Suprapubic skin (tissue), 4 donors: Measurements from ENCODE around the gene FTSJ3. TPM values are rescaled to one million over a fixed set of nuclear protein-coding genes. Genes with fewer than 3 reads are reported as not detected.

ENCODE experiments used
- DNase-seq, 2 donors: peaks; one replicate each; pipeline ENCODE4 v3.0.0-alpha.2; 2019; ENCODE audit warnings: low spot score in 2 of 2
- H3K27ac ChIP-seq: fragments of 200-600 bp; sonication (generic); one replicate; pipeline ENCODE4 v1.5.1; 2019
- H3K27me3 ChIP-seq: fragments of 200-600 bp; sonication (generic); one replicate; pipeline ENCODE4 v1.5.1; 2019
- H3K36me3 ChIP-seq: fragments of 200-600 bp; sonication (generic); one replicate; pipeline ENCODE4 v1.5.1; 2019
- H3K4me1 ChIP-seq: fragments of 200-600 bp; sonication (generic); one replicate; pipeline ENCODE4 v1.5.1; 2019
- H3K4me3 ChIP-seq: fragments of 200-600 bp; sonication (generic); one replicate; pipeline ENCODE4 v1.5.1; 2019; ENCODE audit warnings: mild to moderate bottlenecking
- H3K9me3 ChIP-seq: fragments of 200-600 bp; sonication (generic); one replicate; pipeline ENCODE4 v1.5.1; 2019
- EP300 ChIP-seq: sonication (generic); formaldehyde crosslinking; IDR thresholded peaks from one replicate; pipeline ENCODE4 v1.6.1; 2017; ENCODE audit warnings: antibody characterized with exemption
- POLR2A ChIP-seq, 2 donors: fragments of 450-650 bp; IDR thresholded peaks; one replicate each; pipeline ENCODE4 v1.6.1; 2017; ENCODE audit warnings: antibody characterized with exemption in 2 of 2, mild to moderate bottlenecking in 2 of 2, moderate library complexity in 2 of 2
- POLR2AphosphoS5 ChIP-seq, 3 donors: sonication (generic); formaldehyde crosslinking; IDR thresholded peaks; one replicate each; pipeline ENCODE4 v1.6.1; 2017; ENCODE audit warnings: antibody characterized with exemption in 3 of 3
- WGBS: methylation state at CpG from one replicate; pipeline ENCODE4 v1.1.5; 2018; 5-methylcytosine and 5-hydroxymethylcytosine counted together
- total RNA-seq, 4 donors: library from RNA; depleted of rRNA; stranded (reverse); fragments of >200 nt; gene quantifications; one replicate each; pipeline ENCODE4 v1.1.0, GENCODE V29; 2016
- TF ChIP-seq, protein P1 (sequence below), 2 donors: fragments of 200-600 bp in 1 of 2; fragments of 450-650 bp in 1 of 2; sonication (generic) in 1 of 2; IDR thresholded peaks; one replicate each; pipeline ENCODE4 v1.5.1; 2016 to 2019; ENCODE audit warnings: antibody characterized with exemption in 2 of 2, mild to moderate bottlenecking in 1 of 2, moderate library complexity in 1 of 2

The FTSJ3 gene
- total RNA-seq, 4 donors from 2014 or later = 46.4 to 54.7 (median 48.4) TPM

DNA sequence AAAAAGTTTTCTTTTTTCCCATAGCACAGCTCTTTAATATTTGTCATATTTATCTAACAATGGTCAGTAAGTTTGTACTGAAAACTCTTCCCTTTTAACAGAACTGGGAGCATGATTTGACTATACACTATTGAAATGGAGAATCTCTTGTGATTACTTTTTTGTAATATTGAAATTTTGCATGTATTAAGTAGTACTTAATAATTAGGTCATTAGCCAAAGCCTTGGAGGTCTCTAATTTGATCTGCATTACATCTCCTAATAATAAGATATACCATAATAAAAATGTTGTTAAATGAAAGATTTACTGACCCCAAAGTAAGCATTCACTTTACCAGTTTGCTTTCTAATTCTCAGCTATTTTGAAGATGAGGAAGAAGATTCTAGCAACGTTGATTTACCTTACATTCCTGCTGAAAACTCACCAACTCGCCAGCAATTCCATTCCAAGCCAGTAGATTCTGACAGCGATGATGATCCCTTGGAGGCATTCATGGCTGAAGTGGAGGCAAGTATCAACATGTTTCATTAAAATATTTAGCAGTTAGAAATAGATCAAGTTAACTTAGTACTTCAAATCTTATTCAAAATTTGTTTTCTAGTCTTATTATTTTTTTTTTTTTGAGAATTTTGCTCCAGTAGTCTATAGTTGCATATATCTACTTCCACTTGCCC lies 35.3 kb downstream of the FTSJ3 start:
- no peaks in the 10 kb centered on the region for H3K9me3 ChIP-seq
- peaks cover 89% of the 10 kb centered on the region for H3K36me3 ChIP-seq
- H3K27ac ChIP-seq = no peak overlapping the region
- H3K4me3 ChIP-seq = no peak overlapping the region
- DNase-seq = no peak
- no peaks in the 10 kb centered on the region for H3K27me3 ChIP-seq
- TF ChIP-seq, protein P1, sequence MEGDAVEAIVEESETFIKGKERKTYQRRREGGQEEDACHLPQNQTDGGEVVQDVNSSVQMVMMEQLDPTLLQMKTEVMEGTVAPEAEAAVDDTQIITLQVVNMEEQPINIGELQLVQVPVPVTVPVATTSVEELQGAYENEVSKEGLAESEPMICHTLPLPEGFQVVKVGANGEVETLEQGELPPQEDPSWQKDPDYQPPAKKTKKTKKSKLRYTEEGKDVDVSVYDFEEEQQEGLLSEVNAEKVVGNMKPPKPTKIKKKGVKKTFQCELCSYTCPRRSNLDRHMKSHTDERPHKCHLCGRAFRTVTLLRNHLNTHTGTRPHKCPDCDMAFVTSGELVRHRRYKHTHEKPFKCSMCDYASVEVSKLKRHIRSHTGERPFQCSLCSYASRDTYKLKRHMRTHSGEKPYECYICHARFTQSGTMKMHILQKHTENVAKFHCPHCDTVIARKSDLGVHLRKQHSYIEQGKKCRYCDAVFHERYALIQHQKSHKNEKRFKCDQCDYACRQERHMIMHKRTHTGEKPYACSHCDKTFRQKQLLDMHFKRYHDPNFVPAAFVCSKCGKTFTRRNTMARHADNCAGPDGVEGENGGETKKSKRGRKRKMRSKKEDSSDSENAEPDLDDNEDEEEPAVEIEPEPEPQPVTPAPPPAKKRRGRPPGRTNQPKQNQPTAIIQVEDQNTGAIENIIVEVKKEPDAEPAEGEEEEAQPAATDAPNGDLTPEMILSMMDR (IDR thresholded peaks at IDR 0.05) = no peak
- TF ChIP-seq POLR2AphosphoS5 (IDR thresholded peaks at IDR 0.05) (no peak), POLR2A (IDR thresholded peaks at IDR 0.05) (no peak), EP300 (no peak)
- peaks cover 10% of the 10 kb centered on the region for H3K4me1 ChIP-seq
- 57% methylated on average over 3 of the region's 3 CpGs for WGBS

DNA sequence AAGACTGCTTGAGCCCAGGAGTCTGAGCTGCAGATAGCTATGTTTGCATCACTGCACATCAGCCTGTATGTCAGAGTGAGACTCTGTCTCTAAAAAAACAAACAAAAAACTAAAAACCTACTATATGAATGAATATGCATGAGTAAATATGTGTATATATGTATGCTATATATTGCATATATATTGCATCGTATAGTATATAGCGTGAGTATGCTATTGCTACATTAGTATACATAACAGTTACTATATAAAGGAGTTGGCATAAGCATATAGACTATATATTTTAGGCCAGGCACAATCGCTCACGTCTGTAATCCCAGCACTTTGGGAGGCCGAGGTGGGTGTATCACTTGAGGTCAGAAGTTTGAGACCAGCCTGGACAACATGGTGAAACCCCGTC lies 37.4 kb downstream of the FTSJ3 start:
- DNase-seq = no peak
- Histone ChIP-seq H3K4me3 (no peak overlapping the region), H3K27ac (no peak overlapping the region), H3K36me3 (peaks cover 73% of the 10 kb centered on the region), H3K9me3 (no peaks in the 10 kb centered on the region), H3K27me3 (no peaks in the 10 kb centered on the region), H3K4me1 (peaks cover 14% of the 10 kb centered on the region)
- TF ChIP-seq, protein P1 (IDR thresholded peaks at IDR 0.05) = no peak
- TF ChIP-seq POLR2AphosphoS5 (IDR thresholded peaks at IDR 0.05) = no peak
- TF ChIP-seq POLR2A (IDR thresholded peaks at IDR 0.05) = no peak
- no peak for TF ChIP-seq EP300
- WGBS = 94% methylated on average over 6 of the region's 6 CpGs

DNA sequence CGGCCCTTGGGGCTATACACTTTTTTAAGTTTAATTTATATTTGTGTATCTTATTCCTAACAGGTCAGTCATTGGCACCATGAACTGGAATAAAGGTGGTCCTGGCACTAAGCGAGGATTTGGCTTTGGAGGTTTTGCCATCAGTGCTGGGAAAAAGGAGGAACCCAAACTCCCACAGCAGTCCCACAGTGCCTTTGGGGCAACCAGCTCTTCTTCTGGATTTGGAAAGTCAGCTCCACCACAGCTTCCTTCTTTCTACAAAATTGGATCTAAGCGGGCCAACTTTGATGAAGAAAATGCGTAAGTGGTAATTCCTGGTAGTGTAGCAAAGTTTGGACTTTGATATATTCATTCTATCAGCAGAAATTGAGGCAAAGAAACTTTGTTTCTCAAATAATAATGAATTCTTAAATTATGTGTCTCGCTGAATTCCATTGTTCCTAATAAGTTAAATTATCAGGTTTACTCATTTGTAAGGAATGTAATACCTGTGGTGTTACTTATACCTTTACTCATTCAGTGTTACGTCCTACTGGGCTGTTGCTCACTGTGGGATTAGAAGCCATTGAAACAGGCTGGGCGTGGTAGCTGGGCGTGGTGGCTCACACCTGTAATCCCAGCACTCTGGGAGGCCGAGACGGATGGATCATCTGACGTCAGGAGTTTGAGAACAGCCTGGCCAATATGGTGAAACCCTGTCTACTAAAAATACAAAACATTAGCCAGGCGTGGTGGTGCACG lies 40.3 kb downstream of the FTSJ3 start:
- 95% methylated on average over 13 of the region's 13 CpGs for WGBS
- Histone ChIP-seq H3K27ac (no peak overlapping the region), H3K4me3 (no peak overlapping the region), H3K4me1 (peaks cover 14% of the 10 kb centered on the region), H3K9me3 (no peaks in the 10 kb centered on the region), H3K36me3 (peaks cover 44% of the 10 kb centered on the region), H3K27me3 (no peaks in the 10 kb centered on the region)
- no peak for DNase-seq
- no peak for TF ChIP-seq POLR2A (IDR thresholded peaks at IDR 0.05)
- TF ChIP-seq POLR2AphosphoS5 (IDR thresholded peaks at IDR 0.05) = no peak
- no peak for TF ChIP-seq EP300
- TF ChIP-seq, protein P1 (IDR thresholded peaks at IDR 0.05) = no peak

DNA sequence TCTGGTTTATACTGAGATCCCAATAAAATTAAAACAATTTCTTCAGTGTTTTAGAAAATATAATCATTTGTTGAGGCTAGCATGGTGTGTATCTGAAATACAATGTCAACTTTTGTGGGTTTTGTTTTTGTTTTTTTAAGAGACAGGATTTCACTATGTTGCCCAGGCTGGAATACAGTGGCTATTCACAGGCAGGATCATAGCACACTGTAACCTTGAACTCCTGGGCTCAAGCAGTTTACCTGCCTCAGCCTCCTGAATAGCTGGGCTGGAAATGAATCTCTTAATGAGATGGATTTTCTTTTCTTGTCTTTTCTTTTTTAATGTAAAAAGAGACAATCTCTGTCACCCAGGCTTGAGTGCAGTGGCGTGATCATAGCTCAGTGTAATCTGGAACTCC lies 41.3 kb downstream of the FTSJ3 start:
- TF ChIP-seq, protein P1 (IDR thresholded peaks at IDR 0.05) = no peak
- TF ChIP-seq EP300 (no peak), POLR2A (IDR thresholded peaks at IDR 0.05) (no peak), POLR2AphosphoS5 (IDR thresholded peaks at IDR 0.05) (no peak)
- H3K4me1 ChIP-seq = peaks cover 11% of the 10 kb centered on the region
- DNase-seq = no peak
- H3K4me3 ChIP-seq = no peak overlapping the region
- peaks cover 34% of the 10 kb centered on the region for H3K36me3 ChIP-seq
- H3K27me3 ChIP-seq = no peaks in the 10 kb centered on the region
- H3K27ac ChIP-seq = no peak overlapping the region
- WGBS = 93% methylated on average over 1 of the region's 1 CpG
- H3K9me3 ChIP-seq = no peaks in the 10 kb centered on the region

DNA sequence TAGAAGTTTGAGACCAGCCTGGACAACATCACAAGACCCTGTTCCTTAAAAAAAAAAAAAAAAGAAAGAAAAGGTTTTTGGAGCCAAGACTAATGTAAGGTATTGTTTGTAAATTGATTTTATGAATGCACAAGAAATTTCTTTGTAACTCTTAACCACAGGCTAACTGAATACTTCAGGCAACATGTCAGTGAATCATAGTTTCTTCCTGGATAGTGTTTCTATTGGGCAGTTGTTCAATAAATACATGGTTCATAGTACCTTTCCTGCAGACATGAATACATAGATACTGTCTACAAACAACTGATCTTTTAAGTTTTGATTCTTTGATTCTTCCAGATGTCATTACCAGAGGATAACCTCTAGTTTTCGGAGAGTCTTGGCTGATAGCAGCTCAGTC lies 41.9 kb downstream of the FTSJ3 start:
- Histone ChIP-seq H3K27me3 (no peaks in the 10 kb centered on the region), H3K36me3 (peaks cover 30% of the 10 kb centered on the region), H3K27ac (peak overlapping the region; percentile 32), H3K4me3 (no peak overlapping the region), H3K9me3 (no peaks in the 10 kb centered on the region), H3K4me1 (peaks cover 17% of the 10 kb centered on the region)
- TF ChIP-seq POLR2A (IDR thresholded peaks at IDR 0.05) (no peak), POLR2AphosphoS5 (IDR thresholded peaks at IDR 0.05) (no peak)
- DNase-seq = no peak
- WGBS = 74% methylated on average over 1 of the region's 1 CpG
